GM18520 (cell line): ENCODE results near the gene UVRAG.
"Not testable (repeated sequence)": the region's sequence is repeated elsewhere in the genome, so short reads cannot be mapped to it uniquely, and the experiment has no call there.

Experiments used
- ATAC-seq: cut with Tn5 transposase; IDR thresholded peaks from one replicate; pipeline ENCODE4 v1.9.1; 2021; ENCODE audit not compliant: unreplicated experiment

The UVRAG gene

GRCh38 chr11:75873417-75874221 is 58.6 kb downstream of the UVRAG start:
- no peak for ATAC-seq

GRCh38 chr11:75874684-75875341 is 59.8 kb downstream of the UVRAG start:
- ATAC-seq, result no peak

GRCh38 chr11:75877327-75877726 is 62.3 kb downstream of the UVRAG start:
- not testable (repeated sequence) for ATAC-seq

- not testable (repeated sequence) for ATAC-seq
These were observed 62.9 kb downstream of the UVRAG start for GRCh38 chr11:75877931-75878330.

GRCh38 chr11:75878933-75879332 is 63.9 kb downstream of the UVRAG start:
- ATAC-seq, result no peak

GRCh38 chr11:75879737-75880136 is 64.7 kb downstream of the UVRAG start:
- ATAC-seq, result no peak

GRCh38 chr11:75880343-75880742 is 65.3 kb downstream of the UVRAG start:
- ATAC-seq, result not testable (repeated sequence)

GRCh38 chr11:75884321-75884720 is 69.3 kb downstream of the UVRAG start:
- ATAC-seq, result no peak

- ATAC-seq, result no peak
These were observed 73.4 kb downstream of the UVRAG start for GRCh38 chr11:75888416-75888815.

GRCh38 chr11:75891947-75892739 is 77.1 kb downstream of the UVRAG start:
- no peak for ATAC-seq

GRCh38 chr11:75893251-75893650 is 78.2 kb downstream of the UVRAG start:
- ATAC-seq, result no peak

GRCh38 chr11:75894036-75894585 is 79.1 kb downstream of the UVRAG start:
- no peak for ATAC-seq

- ATAC-seq, result no peak
These were observed 81.9 kb downstream of the UVRAG start for GRCh38 chr11:75896843-75897419.

GRCh38 chr11:75898871-75899270 is 83.9 kb downstream of the UVRAG start:
- no peak for ATAC-seq

GRCh38 chr11:75899806-75900205 is 84.8 kb downstream of the UVRAG start:
- no peak for ATAC-seq

- ATAC-seq, result no peak
These were observed 85.8 kb downstream of the UVRAG start for GRCh38 chr11:75900848-75901247.

- ATAC-seq, result no peak
These were observed 87.6 kb downstream of the UVRAG start for GRCh38 chr11:75902631-75903030.

GRCh38 chr11:75903276-75903675 is 88.3 kb downstream of the UVRAG start:
- ATAC-seq, result no peak

- no peak for ATAC-seq
These were observed 90.4 kb downstream of the UVRAG start for GRCh38 chr11:75905434-75905833.

- ATAC-seq, result no peak
These were observed 93.0 kb downstream of the UVRAG start for GRCh38 chr11:75907906-75908527.
